ENCODE data around the gene TCF4. TPM values are rescaled to one million over a fixed set of nuclear protein-coding genes. Genes with fewer than 3 reads are reported as not detected.

The TCF4 gene
- total RNA-seq, 1 experiment from 2014 or later = 93.7 TPM

DNA sequence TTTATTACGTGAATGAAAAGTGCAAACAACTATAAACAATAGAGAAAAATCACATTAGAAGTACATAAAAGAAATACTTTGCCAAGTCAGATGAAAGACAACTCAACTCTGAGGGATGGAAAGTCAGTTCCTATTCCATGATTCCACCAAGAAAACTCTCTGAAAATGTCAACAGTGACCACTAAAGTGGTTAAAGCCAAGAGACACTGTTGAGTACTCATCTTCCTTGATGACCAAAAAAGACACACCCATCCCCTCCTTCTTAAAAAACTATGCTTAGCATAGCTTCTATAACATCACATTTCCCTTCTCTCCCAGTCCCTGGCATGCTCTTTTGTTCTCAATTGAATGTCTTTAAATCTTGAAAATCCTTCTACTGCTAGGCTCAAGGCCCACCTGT is 160.0 kb downstream of the TCF4 start:
- H3K4me3 Mint-ChIP-seq (ENCODE audit: unreplicated experiment) = no peak overlapping the region
- H3K4me1 Mint-ChIP-seq (ENCODE audit: low read depth, unreplicated experiment) = no peaks in the 10 kb centered on the region
- H3K4me3 ChIP-seq (ENCODE audit: low read depth, low read length) = no peak overlapping the region
- intact Hi-C loops (cut with micrococcal nuclease; ENCODE audit: unreplicated experiment) = no loop called here
- no peaks in the 10 kb centered on the region for H3K9me3 Mint-ChIP-seq (ENCODE audit: unreplicated experiment)
- peaks cover 12% of the 10 kb centered on the region for H3K36me3 Mint-ChIP-seq (ENCODE audit: insufficient read depth, unreplicated experiment)
- ChIA-PET POLR2A (no interaction called here), CTCF (no interaction called here)
- H3K9me3 ChIP-seq = no peaks in the 10 kb centered on the region
- no peaks in the 10 kb centered on the region for H3K4me1 ChIP-seq
- BruUV-seq (replicated peaks) = no TSS peak
- DNase-seq = no peak
- TF ChIP-seq, protein P1, sequence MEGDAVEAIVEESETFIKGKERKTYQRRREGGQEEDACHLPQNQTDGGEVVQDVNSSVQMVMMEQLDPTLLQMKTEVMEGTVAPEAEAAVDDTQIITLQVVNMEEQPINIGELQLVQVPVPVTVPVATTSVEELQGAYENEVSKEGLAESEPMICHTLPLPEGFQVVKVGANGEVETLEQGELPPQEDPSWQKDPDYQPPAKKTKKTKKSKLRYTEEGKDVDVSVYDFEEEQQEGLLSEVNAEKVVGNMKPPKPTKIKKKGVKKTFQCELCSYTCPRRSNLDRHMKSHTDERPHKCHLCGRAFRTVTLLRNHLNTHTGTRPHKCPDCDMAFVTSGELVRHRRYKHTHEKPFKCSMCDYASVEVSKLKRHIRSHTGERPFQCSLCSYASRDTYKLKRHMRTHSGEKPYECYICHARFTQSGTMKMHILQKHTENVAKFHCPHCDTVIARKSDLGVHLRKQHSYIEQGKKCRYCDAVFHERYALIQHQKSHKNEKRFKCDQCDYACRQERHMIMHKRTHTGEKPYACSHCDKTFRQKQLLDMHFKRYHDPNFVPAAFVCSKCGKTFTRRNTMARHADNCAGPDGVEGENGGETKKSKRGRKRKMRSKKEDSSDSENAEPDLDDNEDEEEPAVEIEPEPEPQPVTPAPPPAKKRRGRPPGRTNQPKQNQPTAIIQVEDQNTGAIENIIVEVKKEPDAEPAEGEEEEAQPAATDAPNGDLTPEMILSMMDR (IDR thresholded peaks at IDR 0.05; ENCODE audit: insufficient read depth in 1 of 2, low read depth in 1 of 2, low read length in 1 of 2, severe bottlenecking in 1 of 2, unreplicated experiment in 1 of 2) = no peak
- H3K27ac Mint-ChIP-seq (ENCODE audit: unreplicated experiment) = no peak overlapping the region
- no peaks in the 10 kb centered on the region for H3K36me3 ChIP-seq (ENCODE audit: control insufficient read depth, insufficient read depth, low read length)
- no peaks in the 10 kb centered on the region for H3K27me3 ChIP-seq (replicated peaks; ENCODE audit: control insufficient read depth, insufficient read depth, low read length)
- H3K27me3 Mint-ChIP-seq (ENCODE audit: insufficient read depth, unreplicated experiment) = no peaks in the 10 kb centered on the region

DNA sequence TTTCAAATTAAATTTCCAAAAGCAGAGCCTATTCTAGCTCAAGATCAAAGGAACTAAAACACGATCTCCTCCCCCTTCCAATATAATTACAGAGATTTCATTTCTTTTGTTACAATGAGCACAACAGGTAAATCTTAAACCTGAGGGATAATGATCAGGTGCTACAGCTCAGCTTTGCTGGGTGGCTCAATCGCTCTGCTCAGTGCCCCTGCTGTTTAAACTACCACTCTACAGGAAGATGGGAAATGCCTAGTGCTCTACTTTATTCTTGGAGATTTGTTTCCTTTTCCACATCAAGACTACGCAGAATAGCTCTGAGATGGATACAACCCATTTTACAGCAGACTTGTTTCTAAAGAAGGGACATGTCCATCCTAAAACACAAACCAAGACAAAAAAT is 162.3 kb downstream of the TCF4 start:
- no peaks in the 10 kb centered on the region for H3K4me1 Mint-ChIP-seq (ENCODE audit: low read depth, unreplicated experiment)

DNA sequence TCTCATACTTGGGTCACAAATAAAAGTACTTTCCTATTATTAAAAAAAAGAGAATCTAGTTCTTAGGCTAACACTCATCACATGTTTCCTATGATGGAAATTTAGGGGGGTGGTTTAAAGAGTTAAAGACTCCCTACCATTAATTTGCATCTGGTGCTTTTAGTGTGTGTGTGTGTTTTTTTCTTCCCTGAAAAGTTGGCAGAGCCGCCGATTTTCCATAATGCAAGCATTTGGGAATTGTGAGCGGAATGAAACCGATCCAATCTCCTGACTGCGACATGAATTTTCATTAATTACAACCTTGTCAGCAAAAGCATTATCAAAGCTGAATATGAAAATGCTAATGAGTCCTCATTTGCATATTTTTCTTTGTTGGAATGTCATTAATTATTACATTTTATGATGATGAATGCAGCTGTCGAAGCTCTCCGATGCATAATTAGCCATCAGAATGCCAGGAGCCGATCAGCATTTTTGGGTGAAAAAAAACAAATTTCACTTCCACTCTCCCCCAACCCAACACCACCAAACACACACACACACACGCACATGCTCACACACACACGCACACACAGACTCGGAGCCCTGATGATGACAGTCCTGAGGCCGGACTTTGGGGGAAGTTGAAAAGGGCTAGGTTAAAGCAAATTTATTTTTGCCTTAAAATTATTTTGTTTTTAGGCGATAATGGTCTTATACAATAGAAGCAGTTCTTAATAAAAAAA is 165.4 kb downstream of the TCF4 start:
- H3K9me3 Mint-ChIP-seq (ENCODE audit: unreplicated experiment) = no peaks in the 10 kb centered on the region
- H3K27me3 Mint-ChIP-seq (ENCODE audit: insufficient read depth, unreplicated experiment) = no peaks in the 10 kb centered on the region
- no peak overlapping the region for H3K4me3 Mint-ChIP-seq (ENCODE audit: unreplicated experiment)
- ChIA-PET POLR2A (no interaction called here), CTCF (no interaction called here)
- no peaks in the 10 kb centered on the region for H3K4me1 Mint-ChIP-seq (ENCODE audit: low read depth, unreplicated experiment)
- Histone ChIP-seq H3K4me1 (no peaks in the 10 kb centered on the region), H3K36me3 (ENCODE audit: control insufficient read depth, insufficient read depth, low read length) (no peaks in the 10 kb centered on the region), H3K27me3 (replicated peaks; ENCODE audit: control insufficient read depth, insufficient read depth, low read length) (no peaks in the 10 kb centered on the region), H3K4me3 (ENCODE audit: low read depth, low read length) (no peak overlapping the region), H3K9me3 (no peaks in the 10 kb centered on the region)
- no peak for DNase-seq
- no peaks in the 10 kb centered on the region for H3K36me3 Mint-ChIP-seq (ENCODE audit: insufficient read depth, unreplicated experiment)
- H3K27ac Mint-ChIP-seq (ENCODE audit: unreplicated experiment) = peak overlapping the region; percentile 50
- TF ChIP-seq, protein P1 (IDR thresholded peaks at IDR 0.05; ENCODE audit: insufficient read depth in 1 of 2, low read depth in 1 of 2, low read length in 1 of 2, severe bottlenecking in 1 of 2, unreplicated experiment in 1 of 2) = no peak
- intact Hi-C loops (cut with micrococcal nuclease; ENCODE audit: unreplicated experiment) = no loop called here
- no TSS peak for BruUV-seq (replicated peaks)

More for the DNA sequence above, 162.3 kb downstream of the TCF4 start:
- H3K9me3 ChIP-seq = no peaks in the 10 kb centered on the region
- no peaks in the 10 kb centered on the region for H3K27me3 Mint-ChIP-seq (ENCODE audit: insufficient read depth, unreplicated experiment)
- H3K27me3 ChIP-seq (replicated peaks; ENCODE audit: control insufficient read depth, insufficient read depth, low read length) = no peaks in the 10 kb centered on the region
- ChIA-PET CTCF (no interaction called here), POLR2A (interaction anchor here (0.6 kb wide), 1 partner anchor 25 kb away, joined by 3 read pairs; no protein-coding TSS in a partner anchor)
- no peak for DNase-seq
- BruUV-seq (replicated peaks) = no TSS peak
- H3K27ac Mint-ChIP-seq (ENCODE audit: unreplicated experiment) = no peak overlapping the region
- no peak overlapping the region for H3K4me3 Mint-ChIP-seq (ENCODE audit: unreplicated experiment)
- no peaks in the 10 kb centered on the region for H3K36me3 ChIP-seq (ENCODE audit: control insufficient read depth, insufficient read depth, low read length)
- no peak overlapping the region for H3K4me3 ChIP-seq (ENCODE audit: low read depth, low read length)
- H3K4me1 ChIP-seq = no peaks in the 10 kb centered on the region
- TF ChIP-seq, protein P1 (IDR thresholded peaks at IDR 0.05; ENCODE audit: insufficient read depth in 1 of 2, low read depth in 1 of 2, low read length in 1 of 2, severe bottlenecking in 1 of 2, unreplicated experiment in 1 of 2) = no peak
- intact Hi-C loops (cut with micrococcal nuclease; ENCODE audit: unreplicated experiment) = no loop called here
- peaks cover 6% of the 10 kb centered on the region for H3K36me3 Mint-ChIP-seq (ENCODE audit: insufficient read depth, unreplicated experiment)
- no peaks in the 10 kb centered on the region for H3K9me3 Mint-ChIP-seq (ENCODE audit: unreplicated experiment)

Data from Caco-2 (cell line).